Fibroblast of lung (primary cell): Measurements from ENCODE around the gene SRCIN1. TPM values are rescaled to one million over a fixed set of nuclear protein-coding genes. Genes with fewer than 3 reads are reported as not detected.

Source experiments
- DNase-seq, 2 donors: peaks; one replicate each; pipeline versions ENCODE4 v3.0.0 to v3.0.0-alpha.2; 2010; ENCODE audit warnings: low read depth in 2 of 2
- H2AFZ ChIP-seq: 2 replicates; pipeline ENCODE4 v1.5.1; 2012; ENCODE audit warnings: low read length, control low read depth, inconsistent platforms
- H3K27ac ChIP-seq: 2 replicates; pipeline ENCODE4 v1.5.1; 2011; ENCODE audit warnings: low read length, control low read depth; ENCODE audit not compliant: insufficient read depth
- H3K27me3 ChIP-seq: 2 replicates; pipeline ENCODE4 v1.5.1; 2011; ENCODE audit warnings: mild to moderate bottlenecking, low read length; ENCODE audit not compliant: control insufficient read depth, insufficient read depth
- H3K36me3 ChIP-seq: 2 replicates; pipeline ENCODE4 v1.5.1; 2011; ENCODE audit warnings: low read length; ENCODE audit not compliant: control insufficient read depth, insufficient read depth
- H3K4me1 ChIP-seq: 2 replicates; pipeline ENCODE4 v1.5.1; 2011; ENCODE audit warnings: low read length; ENCODE audit not compliant: control insufficient read depth, insufficient read depth; ENCODE audit errors: extremely low read depth
- H3K4me2 ChIP-seq: 2 replicates; pipeline ENCODE4 v1.5.1; 2011; ENCODE audit warnings: low read length, control low read depth; ENCODE audit not compliant: insufficient read depth; ENCODE audit errors: extremely low read depth
- H3K4me3 ChIP-seq, 4 experiments: fragments of 200-600 bp in 1 of 4; sonication (generic) in 1 of 4; replicated peaks in 1 of 4; 2 replicates each; pipeline ENCODE4 v1.5.1; 2011 to 2016; ENCODE audit warnings: low read length in 4 of 4, low read depth in 3 of 4, mild to moderate bottlenecking in 3 of 4, control low read depth in 2 of 4, inconsistent platforms in 1 of 4, mixed read lengths in 1 of 4; ENCODE audit not compliant: insufficient read depth in 1 of 4; ENCODE audit errors: control extremely low read depth in 1 of 4
- H3K79me2 ChIP-seq: 2 replicates; pipeline ENCODE4 v1.5.1; 2012; ENCODE audit warnings: mild to moderate bottlenecking, low read length, inconsistent platforms; ENCODE audit not compliant: control insufficient read depth, insufficient read depth
- H3K9ac ChIP-seq: 2 replicates; pipeline ENCODE4 v1.5.1; 2011; ENCODE audit warnings: mild to moderate bottlenecking, low read length, control low read depth; ENCODE audit not compliant: insufficient read depth
- H3K9me3 ChIP-seq: 2 replicates; pipeline ENCODE4 v1.5.1; 2012; ENCODE audit warnings: low read depth, low read length; ENCODE audit not compliant: control insufficient read depth, insufficient read depth
- H4K20me1 ChIP-seq: 2 replicates; pipeline ENCODE4 v1.5.1; 2011; ENCODE audit warnings: low read length; ENCODE audit not compliant: control insufficient read depth, insufficient read depth; ENCODE audit errors: extremely low read depth
- EZH2 ChIP-seq: IDR thresholded peaks from 2 replicates; pipeline ENCODE4 v1.5.1; 2012; ENCODE audit warnings: low read length, control low read depth, mild to moderate bottlenecking; ENCODE audit errors: missing control alignments
- polyA plus RNA-seq, 2 donors: library from polyadenylated mRNA; depleted of rRNA in 1 of 2; stranded (reverse) in 1 of 2; unstranded in 1 of 2; fragments of >200 nt; gene quantifications; 2 replicates each; pipeline ENCODE4 v1.2.1, GENCODE V29; 2011 to 2012; ENCODE audit warnings: missing spikeins in 1 of 2
- total RNA-seq: library from RNA; depleted of rRNA; stranded (reverse); fragments of >200 nt; gene quantifications from 2 replicates; pipeline ENCODE4 v1.2.1, GENCODE V29; 2014
- TF ChIP-seq, protein P1 (sequence below), 2 donors: IDR thresholded peaks in 1 of 2; conservative IDR thresholded peaks in 1 of 2; 1 replicate in 1 of 2; 2 replicates in 1 of 2; pipeline ENCODE4 v1.5.1; 2011 to 2012; ENCODE audit warnings: low read length in 2 of 2, control low read depth in 1 of 2, inconsistent platforms in 1 of 2, low read depth in 1 of 2, mild to moderate bottlenecking in 1 of 2

SRCIN1 gene
- total and polyA plus RNA-seq, 2 donors (not counting 1 experiment from before 2014, with no cell fraction given) = under 0.01 TPM; not detected in 1

GRCh38 chr17:38620551-38621277, 15.0 kb upstream of the SRCIN1 start:
- H4K20me1 ChIP-seq = no peaks in the 10 kb centered on the region
- no peak for DNase-seq
- TF ChIP-seq, protein P1, sequence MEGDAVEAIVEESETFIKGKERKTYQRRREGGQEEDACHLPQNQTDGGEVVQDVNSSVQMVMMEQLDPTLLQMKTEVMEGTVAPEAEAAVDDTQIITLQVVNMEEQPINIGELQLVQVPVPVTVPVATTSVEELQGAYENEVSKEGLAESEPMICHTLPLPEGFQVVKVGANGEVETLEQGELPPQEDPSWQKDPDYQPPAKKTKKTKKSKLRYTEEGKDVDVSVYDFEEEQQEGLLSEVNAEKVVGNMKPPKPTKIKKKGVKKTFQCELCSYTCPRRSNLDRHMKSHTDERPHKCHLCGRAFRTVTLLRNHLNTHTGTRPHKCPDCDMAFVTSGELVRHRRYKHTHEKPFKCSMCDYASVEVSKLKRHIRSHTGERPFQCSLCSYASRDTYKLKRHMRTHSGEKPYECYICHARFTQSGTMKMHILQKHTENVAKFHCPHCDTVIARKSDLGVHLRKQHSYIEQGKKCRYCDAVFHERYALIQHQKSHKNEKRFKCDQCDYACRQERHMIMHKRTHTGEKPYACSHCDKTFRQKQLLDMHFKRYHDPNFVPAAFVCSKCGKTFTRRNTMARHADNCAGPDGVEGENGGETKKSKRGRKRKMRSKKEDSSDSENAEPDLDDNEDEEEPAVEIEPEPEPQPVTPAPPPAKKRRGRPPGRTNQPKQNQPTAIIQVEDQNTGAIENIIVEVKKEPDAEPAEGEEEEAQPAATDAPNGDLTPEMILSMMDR (conservative IDR thresholded peaks at IDR 0.05 in 1 of 2, IDR thresholded peaks at IDR 0.05 in 1 of 2; ENCODE audit: low read depth in 1 of 2, low read length in 2 of 2) = no peak
- no peak for TF ChIP-seq EZH2
- H3K9me3 ChIP-seq = no peaks in the 10 kb centered on the region
- H3K4me3 ChIP-seq = no peak overlapping the region
- no peaks in the 10 kb centered on the region for H3K4me1 ChIP-seq
- no peaks in the 10 kb centered on the region for H3K79me2 ChIP-seq
- H3K27me3 ChIP-seq = peaks cover 21% of the 10 kb centered on the region
- no peak overlapping the region for H3K9ac ChIP-seq
- no peak overlapping the region for H3K27ac ChIP-seq
- H3K36me3 ChIP-seq = no peaks in the 10 kb centered on the region
- H2AFZ ChIP-seq = no peak overlapping the region
- H3K4me2 ChIP-seq = no peak overlapping the region

GRCh38 chr17:38619937-38620550, 14.3 kb upstream of the SRCIN1 start:
- Histone ChIP-seq H3K79me2 (no peaks in the 10 kb centered on the region), H3K4me3 (no peak overlapping the region), H3K4me1 (no peaks in the 10 kb centered on the region), H3K4me2 (no peak overlapping the region), H3K36me3 (no peaks in the 10 kb centered on the region), H3K9me3 (no peaks in the 10 kb centered on the region), H2AFZ (no peak overlapping the region), H4K20me1 (no peaks in the 10 kb centered on the region), H3K9ac (no peak overlapping the region), H3K27ac (no peak overlapping the region), H3K27me3 (peaks cover 21% of the 10 kb centered on the region)
- TF ChIP-seq EZH2 = no peak
- TF ChIP-seq, protein P1 (conservative IDR thresholded peaks at IDR 0.05 in 1 of 2, IDR thresholded peaks at IDR 0.05 in 1 of 2; ENCODE audit: low read depth in 1 of 2, low read length in 2 of 2) = no peak
- DNase-seq = no peak

DNA sequence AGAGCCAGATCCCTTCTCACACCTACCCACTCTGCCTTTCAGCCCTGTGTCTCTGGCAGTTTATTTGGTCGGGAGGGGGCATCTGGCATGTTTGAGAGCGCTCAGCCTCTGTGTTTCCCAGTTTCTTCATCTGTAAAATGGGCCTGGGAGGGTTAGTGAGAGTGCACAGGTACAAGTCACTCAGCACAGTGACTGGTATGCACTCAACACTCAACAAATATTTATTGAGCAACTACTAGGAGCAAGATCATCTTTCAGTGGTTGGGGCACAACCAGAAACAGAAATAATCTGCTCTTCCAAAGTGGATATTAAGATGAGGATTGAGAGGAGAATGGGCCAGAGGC, 13.7 kb upstream of the SRCIN1 start:
- no peak overlapping the region for H2AFZ ChIP-seq
- H3K79me2 ChIP-seq = no peaks in the 10 kb centered on the region
- peaks cover 21% of the 10 kb centered on the region for H3K27me3 ChIP-seq
- H3K4me3 ChIP-seq = no peak overlapping the region
- TF ChIP-seq EZH2 = no peak
- TF ChIP-seq, protein P1 (conservative IDR thresholded peaks at IDR 0.05 in 1 of 2, IDR thresholded peaks at IDR 0.05 in 1 of 2; ENCODE audit: low read depth in 1 of 2, low read length in 2 of 2) = no peak
- H3K27ac ChIP-seq = no peak overlapping the region
- no peaks in the 10 kb centered on the region for H3K4me1 ChIP-seq
- H3K9me3 ChIP-seq = no peaks in the 10 kb centered on the region
- no peak for DNase-seq
- H3K9ac ChIP-seq = no peak overlapping the region
- no peaks in the 10 kb centered on the region for H3K36me3 ChIP-seq
- no peaks in the 10 kb centered on the region for H4K20me1 ChIP-seq
- no peak overlapping the region for H3K4me2 ChIP-seq
